ENCODE measurements around the gene LINGO3.
"Not testable (repeated sequence)": the region's sequence is repeated elsewhere in the genome, so short reads cannot be mapped to it uniquely, and the experiment has no call there.

The LINGO3 gene

GRCh38 chr19:2281265-2282061, 26.5 kb downstream of the LINGO3 start:
- not testable (repeated sequence) for H3K4me1 ChIP-seq (ENCODE audit: control insufficient read depth, insufficient read depth, low read length, poor library complexity, severe bottlenecking); H3K27ac ChIP-seq (ENCODE audit: insufficient read depth, low read length, poor library complexity, severe bottlenecking); H3K9me3 ChIP-seq (ENCODE audit: control insufficient read depth, low read length); H3K27me3 ChIP-seq (replicated peaks; ENCODE audit: control insufficient read depth, insufficient read depth, low read length, poor library complexity, severe bottlenecking); H3K36me3 ChIP-seq (ENCODE audit: control insufficient read depth, insufficient read depth, low read length); DNase-seq
- peak overlapping the region; percentile 15 for H3K4me3 ChIP-seq (ENCODE audit: insufficient read depth, low read depth, low read length, poor library complexity, severe bottlenecking)

- Histone ChIP-seq H3K27me3 (replicated peaks; ENCODE audit: control insufficient read depth, insufficient read depth, low read length, poor library complexity, severe bottlenecking) (no peaks in the 10 kb centered on the region), H3K4me1 (ENCODE audit: control insufficient read depth, insufficient read depth, low read length, poor library complexity, severe bottlenecking) (peaks cover 8% of the 10 kb centered on the region), H3K27ac (ENCODE audit: insufficient read depth, low read length, poor library complexity, severe bottlenecking) (no peak overlapping the region), H3K9me3 (ENCODE audit: control insufficient read depth, low read length) (no peaks in the 10 kb centered on the region), H3K4me3 (ENCODE audit: insufficient read depth, low read depth, low read length, poor library complexity, severe bottlenecking) (no peak overlapping the region), H3K36me3 (ENCODE audit: control insufficient read depth, insufficient read depth, low read length) (peaks cover 4% of the 10 kb centered on the region)
- no peak for DNase-seq
These were observed 27.2 kb downstream of the LINGO3 start for GRCh38 chr19:2280633-2281264.

GRCh38 chr19:2278459-2279158, 29.3 kb downstream of the LINGO3 start:
- peaks cover 17% of the 10 kb centered on the region for H3K4me1 ChIP-seq (ENCODE audit: control insufficient read depth, insufficient read depth, low read length, poor library complexity, severe bottlenecking)
- H3K9me3 ChIP-seq (ENCODE audit: control insufficient read depth, low read length) = no peaks in the 10 kb centered on the region
- H3K36me3 ChIP-seq (ENCODE audit: control insufficient read depth, insufficient read depth, low read length) = peaks cover 4% of the 10 kb centered on the region
- no peak overlapping the region for H3K27ac ChIP-seq (ENCODE audit: insufficient read depth, low read length, poor library complexity, severe bottlenecking)
- H3K27me3 ChIP-seq (replicated peaks; ENCODE audit: control insufficient read depth, insufficient read depth, low read length, poor library complexity, severe bottlenecking) = no peaks in the 10 kb centered on the region
- no peak overlapping the region for H3K4me3 ChIP-seq (ENCODE audit: insufficient read depth, low read depth, low read length, poor library complexity, severe bottlenecking)
- DNase-seq = no peak

- no peak overlapping the region for H3K4me3 ChIP-seq (ENCODE audit: insufficient read depth, low read depth, low read length, poor library complexity, severe bottlenecking)
- no peak overlapping the region for H3K27ac ChIP-seq (ENCODE audit: insufficient read depth, low read length, poor library complexity, severe bottlenecking)
- H3K36me3 ChIP-seq (ENCODE audit: control insufficient read depth, insufficient read depth, low read length) = peaks cover 13% of the 10 kb centered on the region
- no peak for DNase-seq
- H3K27me3 ChIP-seq (replicated peaks; ENCODE audit: control insufficient read depth, insufficient read depth, low read length, poor library complexity, severe bottlenecking) = no peaks in the 10 kb centered on the region
- H3K9me3 ChIP-seq (ENCODE audit: control insufficient read depth, low read length) = no peaks in the 10 kb centered on the region
- peaks cover 26% of the 10 kb centered on the region for H3K4me1 ChIP-seq (ENCODE audit: control insufficient read depth, insufficient read depth, low read length, poor library complexity, severe bottlenecking)
These were observed 30.8 kb downstream of the LINGO3 start for GRCh38 chr19:2277138-2277537.

- peaks cover 16% of the 10 kb centered on the region for H3K36me3 ChIP-seq (ENCODE audit: control insufficient read depth, insufficient read depth, low read length)
- H3K4me3 ChIP-seq (ENCODE audit: insufficient read depth, low read depth, low read length, poor library complexity, severe bottlenecking) = no peak overlapping the region
- H3K27me3 ChIP-seq (replicated peaks; ENCODE audit: control insufficient read depth, insufficient read depth, low read length, poor library complexity, severe bottlenecking) = no peaks in the 10 kb centered on the region
- DNase-seq = no peak
- H3K4me1 ChIP-seq (ENCODE audit: control insufficient read depth, insufficient read depth, low read length, poor library complexity, severe bottlenecking) = peaks cover 25% of the 10 kb centered on the region
- no peak overlapping the region for H3K27ac ChIP-seq (ENCODE audit: insufficient read depth, low read length, poor library complexity, severe bottlenecking)
- no peaks in the 10 kb centered on the region for H3K9me3 ChIP-seq (ENCODE audit: control insufficient read depth, low read length)
These were observed 31.4 kb downstream of the LINGO3 start for GRCh38 chr19:2276429-2276986.

GRCh38 chr19:2275588-2276428, 32.1 kb downstream of the LINGO3 start:
- H3K27me3 ChIP-seq (replicated peaks; ENCODE audit: control insufficient read depth, insufficient read depth, low read length, poor library complexity, severe bottlenecking) = no peaks in the 10 kb centered on the region
- no peak overlapping the region for H3K4me3 ChIP-seq (ENCODE audit: insufficient read depth, low read depth, low read length, poor library complexity, severe bottlenecking)
- no peaks in the 10 kb centered on the region for H3K9me3 ChIP-seq (ENCODE audit: control insufficient read depth, low read length)
- no peak for DNase-seq
- H3K27ac ChIP-seq (ENCODE audit: insufficient read depth, low read length, poor library complexity, severe bottlenecking) = no peak overlapping the region
- peaks cover 26% of the 10 kb centered on the region for H3K4me1 ChIP-seq (ENCODE audit: control insufficient read depth, insufficient read depth, low read length, poor library complexity, severe bottlenecking)
- peaks cover 17% of the 10 kb centered on the region for H3K36me3 ChIP-seq (ENCODE audit: control insufficient read depth, insufficient read depth, low read length)

GRCh38 chr19:2274931-2275535, 32.9 kb downstream of the LINGO3 start:
- no peak for DNase-seq
- Histone ChIP-seq H3K36me3 (ENCODE audit: control insufficient read depth, insufficient read depth, low read length) (peaks cover 17% of the 10 kb centered on the region), H3K27me3 (replicated peaks; ENCODE audit: control insufficient read depth, insufficient read depth, low read length, poor library complexity, severe bottlenecking) (no peaks in the 10 kb centered on the region), H3K4me3 (ENCODE audit: insufficient read depth, low read depth, low read length, poor library complexity, severe bottlenecking) (no peak overlapping the region), H3K4me1 (ENCODE audit: control insufficient read depth, insufficient read depth, low read length, poor library complexity, severe bottlenecking) (peaks cover 26% of the 10 kb centered on the region), H3K27ac (ENCODE audit: insufficient read depth, low read length, poor library complexity, severe bottlenecking) (no peak overlapping the region), H3K9me3 (ENCODE audit: control insufficient read depth, low read length) (no peaks in the 10 kb centered on the region)

GRCh38 chr19:2274185-2274711, 33.7 kb downstream of the LINGO3 start:
- Histone ChIP-seq H3K36me3 (ENCODE audit: control insufficient read depth, insufficient read depth, low read length) (peaks cover 23% of the 10 kb centered on the region), H3K27ac (ENCODE audit: insufficient read depth, low read length, poor library complexity, severe bottlenecking) (peak overlapping the region; percentile 67), H3K9me3 (ENCODE audit: control insufficient read depth, low read length) (no peaks in the 10 kb centered on the region), H3K27me3 (replicated peaks; ENCODE audit: control insufficient read depth, insufficient read depth, low read length, poor library complexity, severe bottlenecking) (no peaks in the 10 kb centered on the region), H3K4me3 (ENCODE audit: insufficient read depth, low read depth, low read length, poor library complexity, severe bottlenecking) (no peak overlapping the region), H3K4me1 (ENCODE audit: control insufficient read depth, insufficient read depth, low read length, poor library complexity, severe bottlenecking) (peaks cover 26% of the 10 kb centered on the region)
- DNase-seq = no peak
